ENCODE results near the gene NOTCH1. TPM values are rescaled to one million over a fixed set of nuclear protein-coding genes. Genes with fewer than 3 reads are reported as not detected.

Gene NOTCH1
- total RNA-seq, 1 experiment from 2014 or later: 95.6 TPM

DNA sequence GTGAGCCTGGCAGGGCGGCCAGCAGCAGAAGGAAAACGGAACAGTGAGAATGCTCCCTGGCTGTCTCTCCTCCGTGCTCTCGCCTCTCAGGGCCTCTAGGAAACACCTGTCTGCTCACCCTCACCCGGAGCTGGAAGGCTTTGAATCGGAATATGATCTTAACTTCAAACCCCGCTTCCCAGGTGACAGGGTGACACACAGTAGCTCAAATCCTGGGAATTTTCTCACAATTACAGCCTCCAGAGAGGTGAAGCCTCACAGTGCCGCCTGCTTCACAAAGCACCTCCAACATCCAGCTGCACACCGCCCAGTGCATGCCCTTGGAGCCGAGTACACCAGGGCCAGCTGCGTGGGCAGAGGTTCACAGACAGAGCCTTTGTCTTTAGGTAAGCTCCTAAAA lies 75.5 kb downstream of the NOTCH1 start:
- no peak for DNase-seq (ENCODE audit: low spot score)
- ATAC-seq: no peak
- no peaks in the 10 kb centered on the region for H3K4me1 Mint-ChIP-seq
- no peaks in the 10 kb centered on the region for H3K9me3 Mint-ChIP-seq
- no peak overlapping the region for H3K27ac Mint-ChIP-seq
- peaks cover 62% of the 10 kb centered on the region for H3K36me3 Mint-ChIP-seq
- CTCF ChIA-PET: interaction anchor here (0.9 kb wide), 1 partner anchor 15 kb away, joined by 3 read pairs; no protein-coding TSS in a partner anchor
- no peak overlapping the region for H3K4me3 Mint-ChIP-seq
- POLR2A ChIA-PET: no interaction called here
- H3K27me3 Mint-ChIP-seq (ENCODE audit: low read depth): no peaks in the 10 kb centered on the region
- TF ChIP-seq ZNF423 (CRISPR knock-in tag; IDR thresholded peaks at IDR 0.05): no peak
- no peak for TF ChIP-seq ZNF396 (CRISPR knock-in tag; IDR thresholded peaks at IDR 0.05; ENCODE audit: borderline replicate concordance)
- TF ChIP-seq NFYB (CRISPR knock-in tag; conservative IDR thresholded peaks at IDR 0.05; ENCODE audit: low read depth): no peak
- TF ChIP-seq, protein P1, sequence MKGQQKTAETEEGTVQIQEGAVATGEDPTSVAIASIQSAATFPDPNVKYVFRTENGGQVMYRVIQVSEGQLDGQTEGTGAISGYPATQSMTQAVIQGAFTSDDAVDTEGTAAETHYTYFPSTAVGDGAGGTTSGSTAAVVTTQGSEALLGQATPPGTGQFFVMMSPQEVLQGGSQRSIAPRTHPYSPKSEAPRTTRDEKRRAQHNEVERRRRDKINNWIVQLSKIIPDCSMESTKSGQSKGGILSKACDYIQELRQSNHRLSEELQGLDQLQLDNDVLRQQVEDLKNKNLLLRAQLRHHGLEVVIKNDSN (CRISPR knock-in tag; IDR thresholded peaks at IDR 0.05): no peak
- TF ChIP-seq MXD4 (CRISPR knock-in tag; IDR thresholded peaks at IDR 0.05; ENCODE audit: borderline replicate concordance): no peak
- no peak for TF ChIP-seq ATF1 (CRISPR knock-in tag; IDR thresholded peaks at IDR 0.05)
- TF ChIP-seq RELA (CRISPR knock-in tag; IDR thresholded peaks at IDR 0.05; ENCODE audit: borderline replicate concordance): no peak
- TF ChIP-seq, protein P2, sequence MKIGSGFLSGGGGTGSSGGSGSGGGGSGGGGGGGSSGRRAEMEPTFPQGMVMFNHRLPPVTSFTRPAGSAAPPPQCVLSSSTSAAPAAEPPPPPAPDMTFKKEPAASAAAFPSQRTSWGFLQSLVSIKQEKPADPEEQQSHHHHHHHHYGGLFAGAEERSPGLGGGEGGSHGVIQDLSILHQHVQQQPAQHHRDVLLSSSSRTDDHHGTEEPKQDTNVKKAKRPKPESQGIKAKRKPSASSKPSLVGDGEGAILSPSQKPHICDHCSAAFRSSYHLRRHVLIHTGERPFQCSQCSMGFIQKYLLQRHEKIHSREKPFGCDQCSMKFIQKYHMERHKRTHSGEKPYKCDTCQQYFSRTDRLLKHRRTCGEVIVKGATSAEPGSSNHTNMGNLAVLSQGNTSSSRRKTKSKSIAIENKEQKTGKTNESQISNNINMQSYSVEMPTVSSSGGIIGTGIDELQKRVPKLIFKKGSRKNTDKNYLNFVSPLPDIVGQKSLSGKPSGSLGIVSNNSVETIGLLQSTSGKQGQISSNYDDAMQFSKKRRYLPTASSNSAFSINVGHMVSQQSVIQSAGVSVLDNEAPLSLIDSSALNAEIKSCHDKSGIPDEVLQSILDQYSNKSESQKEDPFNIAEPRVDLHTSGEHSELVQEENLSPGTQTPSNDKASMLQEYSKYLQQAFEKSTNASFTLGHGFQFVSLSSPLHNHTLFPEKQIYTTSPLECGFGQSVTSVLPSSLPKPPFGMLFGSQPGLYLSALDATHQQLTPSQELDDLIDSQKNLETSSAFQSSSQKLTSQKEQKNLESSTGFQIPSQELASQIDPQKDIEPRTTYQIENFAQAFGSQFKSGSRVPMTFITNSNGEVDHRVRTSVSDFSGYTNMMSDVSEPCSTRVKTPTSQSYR (CRISPR knock-in tag; IDR thresholded peaks at IDR 0.05): no peak
- TF ChIP-seq ZNF219 (CRISPR knock-in tag; IDR thresholded peaks at IDR 0.05; ENCODE audit: borderline replicate concordance): no peak
- no peak for TF ChIP-seq TEAD1 (CRISPR knock-in tag; IDR thresholded peaks at IDR 0.05)

DNA sequence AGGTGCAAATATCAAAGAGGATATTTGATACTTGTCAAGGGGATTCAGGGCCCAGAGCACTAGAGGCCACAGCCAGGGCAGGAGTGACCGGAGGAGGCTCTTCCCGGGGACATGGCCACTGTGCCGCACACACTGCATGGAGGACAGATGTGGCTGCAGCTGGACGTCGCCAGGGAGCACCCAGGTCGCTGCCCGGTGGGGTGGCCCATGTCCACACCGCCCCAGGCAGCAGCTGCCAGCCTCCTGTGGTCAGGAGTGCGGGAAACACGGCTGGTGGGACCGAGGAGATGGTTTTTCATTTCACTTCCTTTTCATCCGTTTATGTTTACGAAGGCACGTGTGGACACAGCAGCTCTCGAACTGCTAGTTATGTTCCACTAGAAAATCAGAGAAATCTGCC lies 78.1 kb downstream of the NOTCH1 start:
- ChIA-PET CTCF (interaction anchor here (0.9 kb wide), 1 partner anchor 128 kb away, joined by 3 read pairs; no protein-coding TSS in a partner anchor), POLR2A (no interaction called here)
- H3K4me1 Mint-ChIP-seq: no peaks in the 10 kb centered on the region
- no peak overlapping the region for H3K4me3 Mint-ChIP-seq
- no peaks in the 10 kb centered on the region for H3K9me3 Mint-ChIP-seq
- ATAC-seq (no peak), DNase-seq (ENCODE audit: low spot score) (no peak)
- H3K27me3 Mint-ChIP-seq (ENCODE audit: low read depth): no peaks in the 10 kb centered on the region
- TF ChIP-seq, protein P3, sequence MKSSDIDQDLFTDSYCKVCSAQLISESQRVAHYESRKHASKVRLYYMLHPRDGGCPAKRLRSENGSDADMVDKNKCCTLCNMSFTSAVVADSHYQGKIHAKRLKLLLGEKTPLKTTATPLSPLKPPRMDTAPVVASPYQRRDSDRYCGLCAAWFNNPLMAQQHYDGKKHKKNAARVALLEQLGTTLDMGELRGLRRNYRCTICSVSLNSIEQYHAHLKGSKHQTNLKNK (CRISPR knock-in tag; IDR thresholded peaks at IDR 0.05): no peak
- no peak overlapping the region for H3K27ac Mint-ChIP-seq
- H3K36me3 Mint-ChIP-seq: peaks cover 69% of the 10 kb centered on the region

DNA sequence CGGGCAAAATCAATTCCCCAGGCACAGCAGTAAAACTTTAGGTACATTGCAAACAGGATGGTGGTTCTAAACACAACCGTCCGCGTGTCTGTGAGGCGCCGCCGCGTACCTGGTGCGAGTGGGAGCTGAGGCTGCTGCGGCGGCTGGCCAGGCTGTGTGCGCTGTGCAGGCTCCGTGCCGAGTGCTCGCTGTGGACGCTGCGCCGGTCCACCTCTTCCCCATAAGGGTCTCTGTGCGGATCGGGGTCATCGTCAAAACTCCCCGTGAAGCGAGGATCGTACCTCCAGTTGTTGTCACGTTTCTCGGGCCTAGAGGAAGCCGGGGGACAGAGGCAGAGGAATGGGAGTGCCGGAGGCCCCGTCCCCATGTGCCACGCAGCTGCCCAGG lies 79.7 kb downstream of the NOTCH1 start:
- ChIA-PET CTCF (no interaction called here), POLR2A (no interaction called here)
- ATAC-seq (no peak), DNase-seq (ENCODE audit: low spot score) (no peak)
- no peaks in the 10 kb centered on the region for H3K4me1 Mint-ChIP-seq
- TF ChIP-seq, protein P4, sequence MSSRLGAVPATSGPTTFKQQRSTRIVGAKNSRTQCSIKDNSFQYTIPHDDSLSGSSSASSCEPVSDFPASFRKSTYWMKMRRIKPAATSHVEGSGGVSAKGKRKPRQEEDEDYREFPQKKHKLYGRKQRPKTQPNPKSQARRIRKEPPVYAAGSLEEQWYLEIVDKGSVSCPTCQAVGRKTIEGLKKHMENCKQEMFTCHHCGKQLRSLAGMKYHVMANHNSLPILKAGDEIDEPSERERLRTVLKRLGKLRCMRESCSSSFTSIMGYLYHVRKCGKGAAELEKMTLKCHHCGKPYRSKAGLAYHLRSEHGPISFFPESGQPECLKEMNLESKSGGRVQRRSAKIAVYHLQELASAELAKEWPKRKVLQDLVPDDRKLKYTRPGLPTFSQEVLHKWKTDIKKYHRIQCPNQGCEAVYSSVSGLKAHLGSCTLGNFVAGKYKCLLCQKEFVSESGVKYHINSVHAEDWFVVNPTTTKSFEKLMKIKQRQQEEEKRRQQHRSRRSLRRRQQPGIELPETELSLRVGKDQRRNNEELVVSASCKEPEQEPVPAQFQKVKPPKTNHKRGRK (CRISPR knock-in tag; IDR thresholded peaks at IDR 0.05; ENCODE audit: borderline replicate concordance): no peak
- no peak for TF ChIP-seq MYBL2 (CRISPR knock-in tag; IDR thresholded peaks at IDR 0.05)
- no peak for TF ChIP-seq NFATC4 (CRISPR knock-in tag; IDR thresholded peaks at IDR 0.05)
- TF ChIP-seq TEAD1 (CRISPR knock-in tag; IDR thresholded peaks at IDR 0.05): no peak
- TF ChIP-seq, protein P5, sequence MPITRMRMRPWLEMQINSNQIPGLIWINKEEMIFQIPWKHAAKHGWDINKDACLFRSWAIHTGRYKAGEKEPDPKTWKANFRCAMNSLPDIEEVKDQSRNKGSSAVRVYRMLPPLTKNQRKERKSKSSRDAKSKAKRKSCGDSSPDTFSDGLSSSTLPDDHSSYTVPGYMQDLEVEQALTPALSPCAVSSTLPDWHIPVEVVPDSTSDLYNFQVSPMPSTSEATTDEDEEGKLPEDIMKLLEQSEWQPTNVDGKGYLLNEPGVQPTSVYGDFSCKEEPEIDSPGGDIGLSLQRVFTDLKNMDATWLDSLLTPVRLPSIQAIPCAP (CRISPR knock-in tag; IDR thresholded peaks at IDR 0.05): no peak
- TF ChIP-seq PRRX2 (CRISPR knock-in tag; IDR thresholded peaks at IDR 0.05): no peak
- TF ChIP-seq, protein P6, sequence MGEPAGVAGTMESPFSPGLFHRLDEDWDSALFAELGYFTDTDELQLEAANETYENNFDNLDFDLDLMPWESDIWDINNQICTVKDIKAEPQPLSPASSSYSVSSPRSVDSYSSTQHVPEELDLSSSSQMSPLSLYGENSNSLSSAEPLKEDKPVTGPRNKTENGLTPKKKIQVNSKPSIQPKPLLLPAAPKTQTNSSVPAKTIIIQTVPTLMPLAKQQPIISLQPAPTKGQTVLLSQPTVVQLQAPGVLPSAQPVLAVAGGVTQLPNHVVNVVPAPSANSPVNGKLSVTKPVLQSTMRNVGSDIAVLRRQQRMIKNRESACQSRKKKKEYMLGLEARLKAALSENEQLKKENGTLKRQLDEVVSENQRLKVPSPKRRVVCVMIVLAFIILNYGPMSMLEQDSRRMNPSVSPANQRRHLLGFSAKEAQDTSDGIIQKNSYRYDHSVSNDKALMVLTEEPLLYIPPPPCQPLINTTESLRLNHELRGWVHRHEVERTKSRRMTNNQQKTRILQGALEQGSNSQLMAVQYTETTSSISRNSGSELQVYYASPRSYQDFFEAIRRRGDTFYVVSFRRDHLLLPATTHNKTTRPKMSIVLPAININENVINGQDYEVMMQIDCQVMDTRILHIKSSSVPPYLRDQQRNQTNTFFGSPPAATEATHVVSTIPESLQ (CRISPR knock-in tag; IDR thresholded peaks at IDR 0.05): no peak
- TF ChIP-seq, protein P7, sequence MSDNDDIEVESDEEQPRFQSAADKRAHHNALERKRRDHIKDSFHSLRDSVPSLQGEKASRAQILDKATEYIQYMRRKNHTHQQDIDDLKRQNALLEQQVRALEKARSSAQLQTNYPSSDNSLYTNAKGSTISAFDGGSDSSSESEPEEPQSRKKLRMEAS (CRISPR knock-in tag; IDR thresholded peaks at IDR 0.05): no peak
- no peak for TF ChIP-seq ZNF232 (CRISPR knock-in tag; IDR thresholded peaks at IDR 0.05)
- TF ChIP-seq, protein P8, sequence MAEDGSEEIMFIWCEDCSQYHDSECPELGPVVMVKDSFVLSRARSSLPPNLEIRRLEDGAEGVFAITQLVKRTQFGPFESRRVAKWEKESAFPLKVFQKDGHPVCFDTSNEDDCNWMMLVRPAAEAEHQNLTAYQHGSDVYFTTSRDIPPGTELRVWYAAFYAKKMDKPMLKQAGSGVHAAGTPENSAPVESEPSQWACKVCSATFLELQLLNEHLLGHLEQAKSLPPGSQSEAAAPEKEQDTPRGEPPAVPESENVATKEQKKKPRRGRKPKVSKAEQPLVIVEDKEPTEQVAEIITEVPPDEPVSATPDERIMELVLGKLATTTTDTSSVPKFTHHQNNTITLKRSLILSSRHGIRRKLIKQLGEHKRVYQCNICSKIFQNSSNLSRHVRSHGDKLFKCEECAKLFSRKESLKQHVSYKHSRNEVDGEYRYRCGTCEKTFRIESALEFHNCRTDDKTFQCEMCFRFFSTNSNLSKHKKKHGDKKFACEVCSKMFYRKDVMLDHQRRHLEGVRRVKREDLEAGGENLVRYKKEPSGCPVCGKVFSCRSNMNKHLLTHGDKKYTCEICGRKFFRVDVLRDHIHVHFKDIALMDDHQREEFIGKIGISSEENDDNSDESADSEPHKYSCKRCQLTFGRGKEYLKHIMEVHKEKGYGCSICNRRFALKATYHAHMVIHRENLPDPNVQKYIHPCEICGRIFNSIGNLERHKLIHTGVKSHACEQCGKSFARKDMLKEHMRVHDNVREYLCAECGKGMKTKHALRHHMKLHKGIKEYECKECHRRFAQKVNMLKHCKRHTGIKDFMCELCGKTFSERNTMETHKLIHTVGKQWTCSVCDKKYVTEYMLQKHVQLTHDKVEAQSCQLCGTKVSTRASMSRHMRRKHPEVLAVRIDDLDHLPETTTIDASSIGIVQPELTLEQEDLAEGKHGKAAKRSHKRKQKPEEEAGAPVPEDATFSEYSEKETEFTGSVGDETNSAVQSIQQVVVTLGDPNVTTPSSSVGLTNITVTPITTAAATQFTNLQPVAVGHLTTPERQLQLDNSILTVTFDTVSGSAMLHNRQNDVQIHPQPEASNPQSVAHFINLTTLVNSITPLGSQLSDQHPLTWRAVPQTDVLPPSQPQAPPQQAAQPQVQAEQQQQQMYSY (CRISPR knock-in tag; IDR thresholded peaks at IDR 0.05): no peak
- no peak for TF ChIP-seq ZNF263 (CRISPR knock-in tag; IDR thresholded peaks at IDR 0.05; ENCODE audit: low read depth)
- H3K27ac Mint-ChIP-seq: no peak overlapping the region
- no peaks in the 10 kb centered on the region for H3K9me3 Mint-ChIP-seq
- no peak overlapping the region for H3K4me3 Mint-ChIP-seq
- H3K27me3 Mint-ChIP-seq (ENCODE audit: low read depth): no peaks in the 10 kb centered on the region
- peaks cover 69% of the 10 kb centered on the region for H3K36me3 Mint-ChIP-seq

Measured in WTC11 (cell line).